ENCODE measurements around the gene PHYHD1.
"Not testable (repeated sequence)": the region's sequence is repeated elsewhere in the genome, so short reads cannot be mapped to it uniquely, and the experiment has no call there.

The PHYHD1 gene

DNA sequence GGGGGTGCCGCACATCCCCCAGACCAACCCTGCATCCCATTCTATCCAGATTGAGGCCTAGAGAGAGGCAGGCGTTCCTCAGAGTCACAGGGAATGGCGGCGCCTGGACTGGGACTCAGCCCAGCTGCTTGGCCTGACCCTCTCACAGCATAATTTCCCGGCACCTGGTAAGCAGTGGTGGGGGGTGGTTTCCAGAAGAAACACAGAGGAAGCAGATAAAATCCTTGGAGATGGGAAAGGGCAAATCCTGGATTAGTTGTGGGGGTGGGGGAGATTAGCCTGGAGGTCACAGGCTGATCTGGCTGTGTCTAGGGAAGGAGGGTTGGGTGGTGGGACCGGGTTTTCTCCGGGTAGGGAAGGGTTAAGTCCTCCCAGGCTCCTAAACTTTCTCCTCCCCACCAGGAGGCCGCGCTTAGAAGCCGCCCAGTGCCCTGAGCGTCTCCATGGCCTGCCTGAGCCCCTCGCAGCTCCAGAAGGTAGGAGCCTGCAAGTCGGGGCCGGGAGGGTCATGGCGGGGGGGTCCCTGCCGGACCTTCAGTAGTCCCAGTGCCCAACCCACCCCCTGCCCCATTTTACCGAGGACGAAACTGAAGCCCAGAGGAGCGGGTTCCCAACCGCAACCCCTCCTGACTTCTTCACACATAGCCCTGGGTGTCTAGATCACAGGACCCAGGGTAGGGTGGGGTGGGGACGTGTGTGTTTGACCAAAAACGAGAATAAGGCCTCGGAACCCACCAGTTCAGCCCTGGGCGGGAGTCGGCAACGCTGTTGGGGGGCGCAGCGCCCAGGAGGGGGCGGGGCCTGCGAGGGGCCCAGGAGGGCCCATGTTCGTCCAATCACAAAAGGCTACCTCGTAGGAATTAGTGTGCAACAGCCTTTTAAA, 1.3 kb downstream of the PHYHD1 start:
- no peak for DNase-seq (ENCODE audit: low read depth)

DNA sequence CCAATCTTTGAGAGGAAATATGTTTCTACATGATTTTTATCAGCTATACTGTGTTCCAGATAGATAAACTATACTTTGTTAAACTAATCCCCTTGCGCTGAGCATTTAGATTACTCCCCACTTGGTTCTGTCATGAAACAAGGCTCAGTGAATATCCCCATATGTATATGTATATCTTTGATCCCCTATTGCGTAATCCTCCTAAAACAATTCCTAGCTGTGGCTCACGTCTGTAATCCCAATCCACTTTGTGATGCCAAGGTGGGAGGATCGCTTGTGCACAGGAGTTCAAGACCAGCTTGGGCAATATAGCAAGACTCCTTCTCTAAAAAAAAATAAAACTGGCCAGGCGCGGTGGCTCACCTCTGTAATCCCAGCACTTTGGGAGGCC, 2.7 kb downstream of the PHYHD1 start:
- DNase-seq (ENCODE audit: low read depth) = no peak

DNA sequence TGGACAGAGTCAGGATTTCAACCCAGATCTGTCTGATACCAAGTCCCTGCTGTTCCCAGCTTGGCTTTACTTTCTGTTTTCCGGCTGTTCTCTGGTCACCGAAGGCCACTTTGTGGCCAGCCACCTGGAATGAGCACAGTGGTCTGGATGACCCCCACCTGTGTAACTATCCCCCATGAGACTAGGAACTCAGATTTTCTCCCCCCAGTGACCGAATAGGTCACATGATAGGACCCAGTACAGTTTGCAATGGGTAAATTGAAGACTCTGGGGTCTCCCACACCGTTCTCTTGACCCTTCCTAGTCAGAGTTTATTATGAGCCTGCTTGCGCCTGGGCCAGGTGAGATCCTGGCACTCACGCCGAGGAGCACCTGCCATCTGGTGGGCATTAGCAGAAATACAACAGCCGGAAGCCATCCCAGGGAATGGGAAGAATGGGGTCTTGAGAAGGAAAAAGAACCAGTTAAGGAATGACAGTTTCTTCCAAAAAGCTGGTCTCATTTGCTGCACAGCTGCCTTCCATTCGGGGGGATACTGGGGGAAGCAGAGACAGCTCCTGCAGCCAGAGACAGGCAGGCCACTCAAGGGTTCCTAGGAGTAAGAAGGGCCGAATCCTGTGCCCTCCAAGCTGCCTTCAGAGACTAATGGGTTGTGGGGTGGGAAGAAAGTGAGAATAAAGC, 7.1 kb downstream of the PHYHD1 start:
- DNase-seq (ENCODE audit: low read depth) = no peak

DNA sequence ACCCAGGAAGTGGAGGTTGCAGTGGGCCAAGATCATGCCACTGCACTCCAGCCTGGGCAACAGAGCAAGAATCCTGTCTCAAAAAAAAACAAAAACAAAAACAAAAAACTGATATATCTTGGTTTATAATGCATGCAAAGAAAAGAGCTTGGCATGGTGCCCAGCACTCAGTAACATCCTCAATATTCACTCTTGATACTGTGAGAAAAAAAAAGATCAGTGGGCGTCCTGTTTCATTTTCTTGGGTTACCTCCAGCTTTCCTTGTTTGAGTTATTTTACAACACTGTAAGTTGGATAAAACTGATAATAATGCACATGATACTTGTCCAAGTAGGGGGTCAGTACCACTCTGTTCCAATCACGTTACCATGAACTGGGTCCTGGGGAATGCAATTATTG, 7.8 kb downstream of the PHYHD1 start:
- DNase-seq (ENCODE audit: low read depth) = no peak

DNA sequence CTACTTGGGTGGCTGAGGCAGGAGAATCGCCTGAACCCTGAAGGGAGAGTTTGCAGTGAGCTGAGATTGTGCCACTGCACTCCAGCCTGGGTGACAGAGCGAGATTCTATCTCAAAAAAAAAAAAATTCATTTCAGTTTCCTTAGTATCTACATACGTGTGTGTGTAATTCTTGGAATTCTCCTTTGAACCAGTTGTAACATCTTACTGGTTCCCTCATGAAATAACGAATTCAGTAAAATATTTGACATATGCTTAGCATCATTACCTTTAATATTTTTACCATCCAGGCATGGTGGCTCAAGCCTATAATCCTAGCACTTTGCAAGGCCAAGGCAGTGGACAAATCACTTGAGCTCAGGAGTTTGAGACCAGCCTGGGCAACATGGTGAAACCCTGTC, 8.8 kb downstream of the PHYHD1 start:
- DNase-seq (ENCODE audit: low read depth) = no peak

DNA sequence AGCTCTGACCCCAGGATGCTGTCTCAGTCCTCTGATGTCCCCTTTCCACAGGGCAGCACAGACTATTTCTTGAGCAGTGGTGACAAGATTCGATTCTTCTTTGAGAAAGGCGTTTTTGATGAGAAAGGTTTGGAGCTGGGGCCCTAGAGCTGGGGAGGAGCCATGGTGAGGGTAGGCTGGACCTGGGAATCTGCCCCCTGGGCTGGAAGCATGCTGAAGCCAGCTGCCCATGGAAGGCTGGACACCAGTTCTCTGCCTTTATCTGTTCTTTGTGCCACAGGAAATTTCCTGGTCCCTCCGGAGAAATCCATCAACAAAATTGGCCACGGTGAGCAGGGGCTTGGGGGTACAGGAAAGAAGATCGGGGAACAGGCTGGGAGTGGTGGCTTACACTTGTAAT, 12.9 kb downstream of the PHYHD1 start:
- no peak for DNase-seq (ENCODE audit: low read depth)

DNA sequence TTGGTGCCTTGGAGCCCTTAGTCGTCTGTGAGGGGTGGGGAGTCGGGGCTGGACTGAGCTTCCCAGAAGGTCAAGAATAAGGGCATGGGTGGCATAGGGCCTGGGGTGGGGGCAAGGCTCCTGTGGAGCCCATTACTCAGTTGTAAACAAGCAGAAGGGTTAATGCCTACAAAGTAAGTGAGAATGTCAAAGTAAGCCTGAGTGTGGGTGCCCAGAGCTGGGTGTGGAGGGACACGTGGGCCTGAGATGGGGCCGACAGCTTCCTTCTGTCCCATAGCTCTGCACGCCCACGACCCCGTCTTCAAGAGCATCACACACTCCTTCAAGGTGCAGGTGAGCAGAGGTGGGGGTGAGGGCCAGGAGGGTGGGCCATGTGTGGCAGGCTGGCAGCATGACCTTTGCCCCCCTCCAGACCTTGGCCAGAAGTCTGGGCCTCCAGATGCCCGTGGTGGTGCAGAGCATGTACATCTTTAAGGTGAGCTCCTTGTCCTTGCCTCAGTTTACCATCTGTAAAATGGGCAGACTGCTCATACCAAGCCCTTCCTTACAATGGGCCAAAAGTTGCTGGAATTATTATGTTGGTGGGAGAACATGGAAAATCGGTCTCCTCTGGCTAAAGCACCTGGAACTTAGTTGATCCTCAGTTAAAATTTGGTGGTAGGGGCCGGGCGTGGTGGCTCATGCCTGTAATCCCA, 15.5 kb downstream of the PHYHD1 start:
- no peak for DNase-seq (ENCODE audit: low read depth)

DNA sequence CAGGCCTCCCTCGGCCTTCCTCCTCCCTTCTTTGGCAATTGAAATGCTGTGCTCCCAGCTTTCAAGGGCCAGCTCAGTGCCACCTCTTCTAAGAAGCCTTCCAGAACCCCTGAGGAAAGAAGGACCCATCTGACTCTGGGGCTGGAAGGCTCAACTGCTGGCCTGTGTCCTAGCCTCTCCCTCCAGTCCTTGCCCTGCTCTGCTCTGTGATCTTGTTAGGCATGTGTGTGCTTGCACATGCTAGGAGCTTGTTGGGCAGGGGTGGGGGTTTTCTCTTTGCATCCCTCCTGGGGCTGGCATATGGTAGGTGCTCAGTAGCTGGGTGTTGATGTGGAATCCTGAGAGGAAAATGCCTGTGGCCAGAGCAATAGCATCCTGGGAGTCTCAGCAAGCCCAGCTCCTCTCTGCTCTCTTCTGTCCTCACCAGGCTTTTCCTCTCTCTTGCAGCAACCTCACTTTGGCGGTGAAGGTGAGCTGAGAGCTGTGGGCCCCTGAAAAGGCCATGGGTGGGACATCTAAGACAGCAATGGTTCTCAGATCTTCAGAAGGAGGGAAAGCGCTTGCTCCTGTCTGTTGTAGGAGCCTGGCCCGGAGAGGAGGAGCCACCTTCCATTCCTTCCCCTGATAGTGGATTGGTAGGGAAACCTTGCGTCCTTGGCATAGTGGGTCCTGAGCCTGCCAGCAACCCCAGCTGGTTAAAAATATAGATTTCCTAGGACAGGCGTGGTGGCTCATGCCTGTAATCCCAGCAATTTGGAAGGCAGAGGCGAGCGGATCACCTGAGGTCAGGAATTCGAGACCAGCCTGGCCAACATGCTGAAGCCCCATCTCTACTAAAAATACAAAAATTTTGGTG, 16.8 kb downstream of the PHYHD1 start:
- DNase-seq (ENCODE audit: low read depth) = no peak

DNA sequence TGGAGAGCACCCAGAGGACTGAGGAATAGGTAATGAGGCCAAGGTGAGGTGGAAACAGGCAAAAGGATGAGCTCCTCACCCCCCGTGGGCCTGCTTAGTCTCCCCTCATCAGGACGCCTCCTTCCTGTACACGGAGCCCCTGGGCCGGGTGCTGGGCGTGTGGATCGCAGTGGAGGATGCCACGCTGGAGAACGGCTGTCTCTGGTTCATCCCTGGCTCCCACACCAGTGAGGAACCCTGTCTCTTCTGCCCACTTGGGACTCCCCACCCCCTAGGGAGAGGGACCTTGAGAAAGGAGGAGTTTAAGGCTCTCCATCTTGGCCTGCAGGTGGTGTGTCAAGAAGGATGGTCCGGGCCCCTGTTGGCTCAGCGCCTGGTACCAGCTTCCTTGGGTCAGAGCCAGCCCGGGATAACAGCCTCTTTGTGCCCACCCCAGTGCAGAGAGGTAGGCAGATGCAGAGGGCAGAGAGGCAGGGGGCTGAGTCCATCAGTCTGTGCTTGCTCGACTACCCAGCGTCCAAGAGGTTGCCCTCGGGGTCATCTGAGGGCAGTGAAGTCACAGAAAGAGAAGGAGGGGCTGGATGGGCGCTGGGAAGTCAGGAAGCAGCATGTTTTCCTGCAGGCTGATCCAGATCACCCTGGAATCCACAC, 19.6 kb downstream of the PHYHD1 start:
- no peak for DNase-seq (ENCODE audit: low read depth)

DNA sequence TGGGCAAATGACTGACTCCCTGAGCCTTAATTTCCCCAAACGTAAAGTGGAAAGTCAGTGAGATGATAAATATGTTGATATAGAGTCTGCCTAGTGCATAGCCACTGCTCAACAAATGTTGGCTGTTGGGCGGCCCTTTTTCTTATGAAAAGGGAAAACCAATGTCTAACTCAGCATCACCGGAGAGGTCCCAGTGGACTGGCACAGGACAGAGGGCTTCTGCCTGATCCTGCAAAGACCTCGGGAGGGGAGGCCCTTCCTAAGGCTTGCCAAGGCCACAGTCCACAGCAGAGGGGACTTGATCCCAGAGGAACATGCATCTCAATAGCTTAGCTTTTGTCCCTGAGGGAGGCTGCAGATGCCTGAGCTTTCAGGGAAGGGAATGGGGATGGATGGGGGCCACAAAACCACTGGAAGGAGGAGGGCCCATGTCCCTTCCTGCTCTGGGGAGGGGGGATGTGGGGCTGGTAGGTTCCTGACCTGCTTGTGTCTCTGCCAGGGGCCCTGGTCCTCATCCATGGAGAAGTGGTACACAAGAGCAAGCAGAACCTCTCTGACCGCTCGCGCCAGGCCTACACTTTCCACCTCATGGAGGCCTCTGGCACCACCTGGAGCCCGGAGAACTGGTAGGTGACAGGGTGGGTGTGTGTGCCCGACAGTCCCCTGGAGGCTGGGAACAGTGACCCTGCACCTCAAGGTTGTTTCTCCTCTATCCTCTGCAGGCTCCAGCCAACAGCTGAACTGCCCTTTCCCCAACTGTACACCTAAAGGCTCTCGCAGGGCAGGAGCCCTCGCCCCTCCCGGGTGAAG, 20.4 kb downstream of the PHYHD1 start:
- no peak for DNase-seq (ENCODE audit: low read depth)

DNA sequence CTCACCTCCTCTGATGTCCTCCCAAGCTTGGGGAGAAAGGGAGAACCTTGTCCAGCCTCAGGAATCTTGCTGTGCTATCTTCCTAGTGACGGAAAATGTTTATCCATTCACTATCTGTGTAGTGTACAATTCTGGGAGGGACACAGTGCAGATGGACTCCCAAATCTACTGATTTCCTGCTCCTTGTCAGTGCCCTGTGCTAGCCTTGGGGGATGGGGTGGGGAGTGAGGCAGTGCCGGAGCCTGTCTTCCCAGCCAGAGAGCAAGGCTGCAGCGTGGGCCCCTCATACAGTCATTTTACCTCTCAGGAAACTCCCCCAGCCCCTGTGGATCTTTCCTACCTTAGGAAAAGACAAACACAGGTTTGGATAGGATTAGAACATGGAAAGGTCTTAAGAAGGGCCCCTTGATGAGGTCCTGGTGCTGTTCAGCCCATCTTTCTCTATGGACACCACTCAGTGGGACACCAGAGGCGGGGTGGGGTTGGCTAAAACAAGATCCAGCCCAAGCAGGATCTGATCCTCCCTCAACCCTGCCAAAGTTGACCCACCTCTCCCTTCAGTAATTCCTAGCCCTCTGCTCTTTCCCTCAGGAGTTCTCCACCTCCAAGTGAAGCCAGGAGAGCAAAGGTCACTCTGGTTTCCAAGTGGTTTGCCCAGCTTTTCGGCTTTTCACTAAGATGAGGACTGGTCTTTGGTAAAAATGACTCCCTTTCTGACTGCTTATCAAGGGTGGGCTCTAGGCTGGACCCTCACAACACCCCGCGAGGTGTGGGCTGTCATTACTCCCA, 23.2 kb downstream of the PHYHD1 start:
- no peak for DNase-seq (ENCODE audit: low read depth)

DNA sequence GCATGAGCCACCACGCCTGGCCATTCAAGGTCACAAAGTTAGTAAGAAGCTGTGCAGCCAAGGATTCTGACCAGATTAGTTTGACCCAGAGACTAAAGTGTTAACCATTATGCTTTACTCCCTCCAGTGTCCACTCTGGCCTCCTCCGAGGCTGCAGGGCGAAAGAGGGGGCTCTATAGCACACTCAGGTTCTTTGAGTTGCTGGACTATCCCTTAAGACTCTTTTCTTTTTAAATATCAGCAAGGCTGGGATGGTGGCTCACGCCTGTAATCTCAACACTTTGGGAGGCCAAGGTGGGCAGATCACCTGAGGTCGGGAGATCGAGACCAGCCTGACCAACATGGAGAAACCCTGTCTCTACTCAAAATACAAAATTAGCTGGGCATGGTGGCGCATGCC, 24.2 kb downstream of the PHYHD1 start:
- DNase-seq (ENCODE audit: low read depth) = not testable (repeated sequence)

DNA sequence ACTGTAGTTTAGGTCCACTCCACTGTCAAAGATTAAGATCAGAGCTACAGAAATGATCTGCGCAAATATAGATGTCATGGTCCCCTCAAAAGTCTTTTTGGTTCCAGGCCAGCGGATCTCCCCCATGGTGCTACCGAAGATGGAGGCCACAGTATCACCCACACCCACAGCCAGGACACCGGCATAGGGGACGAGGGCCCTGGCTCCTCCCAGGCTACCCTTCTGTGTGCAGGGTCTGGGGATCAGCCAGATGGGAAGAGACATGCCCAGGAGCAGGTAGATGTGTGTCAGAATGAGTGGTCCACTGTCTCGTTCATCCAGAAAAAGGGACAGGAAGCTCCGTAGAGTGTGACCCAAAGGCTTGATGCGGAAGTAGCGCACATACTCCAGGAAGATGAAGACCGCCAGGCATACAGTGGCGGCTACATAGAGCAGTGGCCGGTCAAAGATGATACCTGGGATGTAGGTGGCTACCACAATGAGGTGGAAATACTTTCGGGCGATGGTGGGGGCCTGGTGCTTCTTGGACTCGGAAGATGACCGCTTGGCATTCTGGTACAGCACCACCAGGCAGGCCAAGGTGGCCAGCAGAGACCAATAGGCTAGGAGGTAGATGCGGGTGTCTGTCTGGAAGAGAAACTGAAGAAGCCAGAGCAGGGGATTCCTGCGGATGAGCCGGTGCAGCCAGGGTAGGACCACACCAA, 25.2 kb downstream of the PHYHD1 start:
- DNase-seq (ENCODE audit: low read depth) = no peak

DNA sequence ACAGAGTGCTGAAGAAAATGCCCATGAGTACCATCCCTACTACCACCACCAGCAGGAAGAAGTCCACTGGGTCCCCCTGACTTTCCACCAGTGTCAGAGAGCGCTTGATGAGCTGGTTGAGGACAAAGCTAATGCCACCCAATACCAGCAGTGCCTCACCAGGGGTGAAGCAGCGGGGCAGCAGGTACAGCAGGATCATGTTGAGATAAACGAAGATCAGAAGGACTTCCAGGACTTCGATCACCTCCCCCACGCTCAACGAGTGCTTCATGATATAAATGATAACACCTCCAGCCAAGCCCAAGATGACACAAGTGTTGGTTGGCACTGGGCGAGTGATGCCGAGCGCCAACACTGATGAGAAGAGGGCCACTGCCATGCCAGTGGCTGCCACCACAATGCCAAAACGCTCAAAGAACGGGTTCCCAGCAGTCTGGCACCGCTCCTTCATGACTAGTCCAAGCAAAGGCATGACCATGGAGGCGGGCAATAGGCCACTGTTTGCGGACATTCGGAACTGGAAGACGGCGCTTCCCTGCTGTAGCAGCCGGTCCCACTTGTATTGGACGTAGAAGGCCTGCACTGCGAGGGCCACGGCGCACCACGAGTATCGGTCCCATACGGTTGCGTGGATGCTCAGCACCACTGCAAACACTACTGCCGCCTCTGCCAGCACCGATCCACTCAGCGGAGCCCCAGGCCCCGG, 25.9 kb downstream of the PHYHD1 start:
- DNase-seq (ENCODE audit: low read depth) = no peak

DNA sequence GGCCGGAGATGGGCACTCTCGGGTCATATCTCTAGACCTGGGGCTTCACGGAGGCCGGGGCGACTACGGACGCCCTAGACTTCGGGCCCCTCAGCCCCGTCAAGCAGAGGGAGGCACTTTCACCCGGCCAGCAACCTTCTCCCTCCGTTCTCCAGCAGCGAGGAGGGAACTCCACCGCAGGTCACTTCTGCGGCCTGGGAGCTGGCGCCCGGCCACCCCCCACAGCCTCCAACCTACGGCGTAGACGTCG, 26.4 kb downstream of the PHYHD1 start:
- DNase-seq (ENCODE audit: low read depth) = no peak

DNA sequence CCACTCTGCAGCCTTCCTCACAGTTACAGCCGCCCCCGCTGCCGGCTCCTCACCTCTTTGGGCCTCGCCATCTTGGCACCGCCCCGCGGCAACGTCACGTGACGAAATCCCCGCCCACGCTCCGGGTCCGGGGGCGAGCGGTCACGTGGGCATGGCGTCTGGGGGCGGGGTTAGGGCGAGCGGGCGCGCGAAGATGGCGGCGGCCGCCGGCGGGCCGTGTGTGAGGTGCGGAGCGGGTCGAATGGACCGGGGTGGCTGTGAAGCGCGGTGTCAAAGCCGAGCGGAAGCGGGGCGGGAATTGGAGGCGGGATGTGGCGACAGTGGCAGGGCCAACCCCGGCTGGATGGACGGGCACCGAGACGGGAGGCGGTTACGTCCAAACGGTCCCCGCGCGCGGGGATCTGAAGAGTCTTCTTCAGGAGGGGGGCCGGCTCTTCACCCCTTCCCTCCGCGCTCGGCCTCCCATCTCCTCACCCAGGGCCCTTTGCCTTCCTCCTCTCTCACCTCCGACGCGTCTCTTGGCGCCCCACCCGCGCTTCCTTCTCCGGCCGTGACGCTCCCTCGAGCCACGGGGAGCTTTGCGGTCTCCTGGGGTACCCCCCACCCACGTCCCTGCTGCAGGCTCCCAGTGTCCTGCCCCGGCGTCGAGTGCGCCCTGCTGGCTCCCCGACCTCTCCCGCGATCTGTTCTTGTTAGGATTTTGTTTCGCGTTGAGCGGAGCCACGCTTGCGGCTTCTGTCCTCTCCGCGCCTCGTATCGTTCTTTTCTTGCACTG, 26.9 kb downstream of the PHYHD1 start, which contains the start of the genes DOLK and NUP188:
Gene DOLK (minus strand): TSS at position 77 of the 775 bp plus-strand sequence. CDS start 300 bp downstream, outside the sequence.
Gene NUP188 (plus strand): TSS at position 173 of the 775 bp plus-strand sequence. CDS start 21 bp downstream, at position 194.
- peak; percentile 50 for DNase-seq (ENCODE audit: low read depth)

DNA sequence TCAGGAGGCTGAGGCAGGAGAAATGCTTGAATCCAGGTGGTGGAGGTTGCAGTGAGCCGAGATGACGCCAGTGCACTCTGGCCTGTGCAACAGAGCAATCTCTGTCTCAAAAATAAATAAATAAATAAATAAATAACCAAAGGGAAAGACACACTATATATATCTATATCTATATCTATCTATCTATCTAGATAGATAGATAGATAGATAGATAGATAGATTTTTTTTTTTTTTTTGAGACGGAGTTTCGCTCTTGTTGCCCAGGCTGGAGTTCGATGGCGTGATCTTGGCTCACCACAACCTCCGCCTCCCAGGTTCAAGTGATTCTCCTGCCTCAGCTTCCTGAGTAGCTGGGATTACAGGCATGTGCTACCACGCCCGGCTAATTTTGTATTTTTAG, 40.6 kb downstream of the PHYHD1 start:
- DNase-seq (ENCODE audit: low read depth) = not testable (repeated sequence)

DNA sequence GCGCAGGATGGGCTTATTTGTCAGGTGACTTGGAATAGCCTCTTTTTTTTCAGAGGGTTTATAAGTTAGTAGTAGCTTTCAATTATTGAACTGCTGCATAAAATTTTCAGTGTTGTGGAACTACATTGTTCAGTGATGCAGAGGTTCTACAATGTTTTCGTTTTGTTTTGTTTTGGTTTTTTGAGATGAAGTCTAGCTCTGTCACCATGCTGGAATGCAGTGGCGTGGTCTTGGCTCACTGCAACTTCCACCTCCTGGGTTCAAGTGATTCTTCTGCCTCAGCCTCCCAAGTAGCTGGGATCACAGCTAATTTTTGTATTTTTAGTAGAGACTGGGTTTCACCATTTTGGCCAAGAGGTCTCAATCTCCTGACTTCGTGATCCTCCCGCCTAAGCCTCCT, 48.7 kb downstream of the PHYHD1 start:
- DNase-seq (ENCODE audit: low read depth) = no peak

All from HS-5 (cell line).